Measurements from ENCODE around the gene NEDD8. TPM values are rescaled to one million over a fixed set of nuclear protein-coding genes. Genes with fewer than 3 reads are reported as not detected.

NEDD8 gene
- total and polyA plus RNA-seq, 2 of the 4 experiments (the other 2 are of a cell fraction) = 167 to 375 TPM

GRCh38 chr14:24190416-24190815 lies 41.8 kb downstream of the NEDD8 start:
- no peak overlapping the region for H4K91ac ChIP-seq (ENCODE audit: insufficient read depth, low read depth, low read length)
- DNase-seq (no peak), ATAC-seq (ENCODE audit: low read depth) (no peak)
- CTCF ChIA-PET = no interaction called here
- H2BK5ac ChIP-seq (ENCODE audit: low read depth, low read length, poor library complexity, severe bottlenecking) = no peak overlapping the region
- H2AK5ac ChIP-seq (ENCODE audit: low read depth, low read length) = no peak overlapping the region
- no peak overlapping the region for H2AFZ ChIP-seq (replicated peaks; ENCODE audit: low read length, poor library complexity)
- H3K4ac ChIP-seq (ENCODE audit: low read depth, low read length) = no peak overlapping the region
- H4K5ac ChIP-seq (ENCODE audit: low read depth, low read length) = no peak overlapping the region
- peaks cover 34 to 75% of the 10 kb centered on the region in 2 experiments for H3K79me1 ChIP-seq (ENCODE audit: low read depth in 1 of 2, low read length in 2 of 2)
- H3K4me2 ChIP-seq (ENCODE audit: low read depth, low read length) = no peak overlapping the region
- intact Hi-C loops (cut with micrococcal nuclease) = no loop called here
- peak overlapping the region; percentile 35 for H2AK9ac ChIP-seq (replicated peaks; ENCODE audit: low read depth, low read length, poor library complexity)
- no peaks in the 10 kb centered on the region for H3K9me3 ChIP-seq (ENCODE audit: control insufficient read depth, insufficient read depth, low read length)
- H3K9ac ChIP-seq (ENCODE audit: low read depth, low read length) = no peak overlapping the region
- no peaks in the 10 kb centered on the region for H3K27me3 ChIP-seq (ENCODE audit: control insufficient read depth, insufficient read depth, low read length)
- H3K4me3 ChIP-seq (ENCODE audit: insufficient read depth, low read depth, low read length) = no peak overlapping the region
- peaks cover 23% of the 10 kb centered on the region for H3K9me1 ChIP-seq (ENCODE audit: insufficient read depth, low read length)
- dilution Hi-C loops (cut with HindIII; ENCODE audit: low sequenced_read_pairs, unreplicated experiment) = no loop called here
- no TSS peak for BruUV-seq (replicated peaks)
- POLR2A ChIA-PET (ENCODE audit: unreplicated experiment) = no interaction called here
- H2BK120ac ChIP-seq (ENCODE audit: low read depth, low read length) = no peak overlapping the region
- H3K18ac ChIP-seq (ENCODE audit: low read depth, low read length) = no peak overlapping the region
- no peak overlapping the region for H2BK20ac ChIP-seq (ENCODE audit: low read depth, low read length)
- no peak overlapping the region for H4K8ac ChIP-seq (ENCODE audit: low read depth in 2 of 2, low read length in 2 of 2)
- H2BK15ac ChIP-seq (ENCODE audit: low read depth, low read length) = no peak overlapping the region
- H3K23ac ChIP-seq (ENCODE audit: low read depth, low read length) = no peak overlapping the region
- H3K4me1 ChIP-seq (ENCODE audit: control insufficient read depth, insufficient read depth, low read length) = peaks cover 9% of the 10 kb centered on the region
- H3K36me3 ChIP-seq (ENCODE audit: control insufficient read depth, insufficient read depth, low read length) = peaks cover 36% of the 10 kb centered on the region
- TF ChIP-seq MXI1 (IDR thresholded peaks at IDR 0.05; ENCODE audit: borderline replicate concordance, low read depth, low read length) = no peak
- TF ChIP-seq NFE2L2 (IDR thresholded peaks at IDR 0.05; ENCODE audit: low read depth, low read length) = no peak
- no peak for TF ChIP-seq MAZ (IDR thresholded peaks at IDR 0.05; ENCODE audit: borderline replicate concordance, low read depth, low read length)
- TF ChIP-seq CHD1 (IDR thresholded peaks at IDR 0.05; ENCODE audit: low read depth, low read length) = no peak
- TF ChIP-seq POLR2A (IDR thresholded peaks at IDR 0.05; ENCODE audit: low read depth, low read length) = no peak
- TF ChIP-seq CTCF (conservative IDR thresholded peaks at IDR 0.05; ENCODE audit: low read depth, low read length) = no peak
- no peak for TF ChIP-seq BHLHE40 (IDR thresholded peaks at IDR 0.05; ENCODE audit: low read depth, low read length)
- no peak overlapping the region for H3K27ac ChIP-seq (ENCODE audit: insufficient read depth, low read length)
- 94% methylated on average over 3 of the region's 10 CpGs; no CpG with 5 or more reads in 1 of the 2 experiments for WGBS, 2 experiments (ENCODE audit: extremely low coverage in 2 of 2, insufficient read length in 1 of 2)
- H4K20me1 ChIP-seq (ENCODE audit: insufficient read depth, low read length) = no peaks in the 10 kb centered on the region
- in situ Hi-C loops (cut with MboI; ENCODE audit: low sequenced_read_pairs) = no loop called here
- no peak overlapping the region for H3K14ac ChIP-seq (replicated peaks; ENCODE audit: low read depth, low read length)
- H3K56ac ChIP-seq (ENCODE audit: extremely low read depth, insufficient read depth, low read length) = no peak overlapping the region

Measured in IMR-90 (cell line).